ENCODE measurements around the gene ACSL3. TPM values are rescaled to one million over a fixed set of nuclear protein-coding genes. Genes with fewer than 3 reads are reported as not detected.
A peak's percentile ranks its signal among the peaks of the same experiment; 100 is the strongest.
"Not testable (repeated sequence)": the region's sequence is repeated elsewhere in the genome, so short reads cannot be mapped to it uniquely, and the experiment has no call there.

The ACSL3 gene
- total and polyA plus RNA-seq, 5 donors: 14.4 to 50.4 (median 36.2) TPM

DNA sequence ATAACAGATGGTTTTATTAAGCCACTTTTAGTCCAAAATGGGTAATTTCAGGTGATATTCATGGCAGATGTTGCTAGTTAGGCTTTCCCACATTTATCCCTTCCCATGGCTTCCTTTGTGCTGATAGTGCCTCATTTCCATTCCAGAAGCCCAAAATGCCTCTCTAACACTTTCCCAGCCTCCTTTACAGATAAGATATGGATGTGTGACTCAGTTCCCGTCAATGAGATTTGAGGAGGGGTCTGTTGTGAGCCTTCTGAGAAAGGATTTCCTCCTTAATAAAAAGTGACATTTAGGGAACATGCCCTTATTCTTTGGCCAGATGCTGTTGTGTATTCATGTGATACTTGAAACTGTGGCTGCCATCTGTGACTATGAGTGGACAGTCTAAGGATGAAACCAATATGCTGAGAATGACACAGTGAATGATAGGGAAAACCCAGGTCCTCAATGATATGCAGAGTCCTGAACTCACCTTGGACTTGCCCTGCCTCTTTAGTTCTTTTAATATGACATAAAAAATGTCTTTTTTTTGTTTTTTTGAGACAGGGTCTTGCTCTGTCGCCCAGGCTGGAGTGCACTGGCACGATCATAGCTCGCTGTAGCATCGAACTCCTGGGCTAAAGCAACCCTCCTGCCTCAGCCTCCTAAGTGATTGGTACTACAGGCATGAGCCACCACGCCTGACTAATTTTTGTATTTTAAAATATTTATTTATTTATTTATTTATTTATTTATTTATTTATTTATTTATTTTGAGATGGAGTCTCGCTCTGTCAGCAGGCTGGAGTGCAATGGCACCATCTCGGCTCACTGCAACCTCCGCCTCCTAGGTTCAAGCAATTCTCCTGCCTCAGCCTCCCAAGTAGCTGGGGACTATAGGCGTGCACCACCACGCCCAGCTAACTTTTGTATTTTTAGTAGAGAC, 5.8 kb upstream of the ACSL3 start:
- Histone ChIP-seq H3K4me3 (ENCODE audit: low read length) (no peak overlapping the region), H3K27me3 (ENCODE audit: control insufficient read depth, insufficient read depth) (no peaks in the 10 kb centered on the region), H3K4me1 (ENCODE audit: control insufficient read depth, insufficient read depth, low read length) (no peaks in the 10 kb centered on the region), H3K9me3 (ENCODE audit: control insufficient read depth, low read length) (no peaks in the 10 kb centered on the region), H3K27ac (ENCODE audit: low read length) (no peak overlapping the region)
- ATAC-seq (peak; percentile 24 to 88), DNase-seq (no peak)
- 90% methylated on average over 11 of the region's 11 CpGs for WGBS
- intact Hi-C loops (cut with DNase I): loop anchor here in 1 of 4 donors (5.0 kb wide), 1 partner anchor 43 kb away; no protein-coding TSS in a partner anchor

DNA sequence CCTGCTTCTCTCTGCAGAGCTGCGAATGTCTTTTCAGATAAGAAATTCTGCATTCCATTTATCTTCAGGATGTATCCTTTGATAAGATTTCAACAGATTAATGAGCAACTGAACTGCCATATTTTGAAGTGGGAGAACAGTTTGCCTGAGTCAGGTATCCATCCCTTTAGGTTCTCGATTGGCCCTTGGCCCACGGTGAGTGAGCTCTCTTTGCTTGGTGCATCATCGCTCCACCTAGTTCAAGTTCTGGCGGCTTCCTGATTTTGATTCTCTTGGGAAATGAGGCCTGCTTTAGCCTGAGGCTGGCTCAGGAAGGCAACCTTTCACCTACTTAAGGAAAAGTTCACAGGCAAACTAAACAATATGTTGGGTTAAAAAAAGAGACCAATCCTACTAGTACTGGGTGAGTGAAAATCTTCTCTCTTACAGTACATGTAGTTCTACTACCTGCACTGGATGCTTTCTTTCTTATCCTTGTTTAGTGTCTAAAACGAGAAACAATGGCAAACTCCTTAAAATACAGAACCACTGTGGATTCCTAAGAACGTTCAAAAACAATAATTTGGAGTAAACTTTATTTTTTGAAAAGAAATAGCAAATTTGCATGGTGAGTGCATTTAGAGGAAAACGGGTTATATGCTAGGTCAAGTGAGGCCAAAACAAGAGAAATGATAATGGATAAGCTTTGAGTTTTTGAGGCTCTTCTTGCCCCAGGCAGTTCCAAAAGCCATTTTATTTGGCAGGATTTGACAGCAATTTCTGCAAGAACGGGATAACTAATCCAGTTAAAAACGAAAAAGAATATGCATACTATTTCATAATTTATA, 837 bp upstream of the ACSL3 start:
- DNase-seq (peak; percentile 69), ATAC-seq (peak; percentile 40 to 70)
- peaks cover 8% of the 10 kb centered on the region for H3K4me1 ChIP-seq (ENCODE audit: control insufficient read depth, insufficient read depth, low read length)
- no peaks in the 10 kb centered on the region for H3K9me3 ChIP-seq (ENCODE audit: control insufficient read depth, low read length)
- intact Hi-C loops (cut with DNase I): loop anchor here in 2 of 4 donors (2.0 to 10.0 kb wide), 2 partner anchors 151 to 155 kb away; no protein-coding TSS in a partner anchor
- WGBS: 15% methylated on average over 10 of the region's 10 CpGs
- peak overlapping the region; percentile 87 for H3K4me3 ChIP-seq (ENCODE audit: low read length)
- H3K27ac ChIP-seq (ENCODE audit: low read length): peak overlapping the region; percentile 35
- H3K27me3 ChIP-seq (ENCODE audit: control insufficient read depth, insufficient read depth): no peaks in the 10 kb centered on the region

- peaks cover 8% of the 10 kb centered on the region for H3K4me1 ChIP-seq (ENCODE audit: control insufficient read depth, insufficient read depth, low read length)
- DNase-seq (peak; percentile 55 to 84 (median 82)), ATAC-seq (peak; percentile 53 to 62)
- no peaks in the 10 kb centered on the region for H3K9me3 ChIP-seq (ENCODE audit: control insufficient read depth, low read length)
- under 1% methylated on average over 42 of the region's 42 CpGs for WGBS
- intact Hi-C loops (cut with DNase I): loop anchor here in 2 of 4 donors (2.0 to 10.0 kb wide), 2 partner anchors 153 to 157 kb away; no protein-coding TSS in a partner anchor
- H3K27me3 ChIP-seq (ENCODE audit: control insufficient read depth, insufficient read depth): no peaks in the 10 kb centered on the region
- peak overlapping the region; percentile 87 for H3K4me3 ChIP-seq (ENCODE audit: low read length)
- H3K27ac ChIP-seq (ENCODE audit: low read length): peak overlapping the region; percentile 81
Measured at GRCh38 chr2:222861411-222862105, 722 bp downstream of the ACSL3 start.

- H3K27ac ChIP-seq (ENCODE audit: low read length): no peak overlapping the region
- DNase-seq (no peak), ATAC-seq (no peak)
- intact Hi-C loops (cut with DNase I): loop anchor here in 1 of 4 donors (10.0 kb wide), 1 partner anchor 158 kb away; no protein-coding TSS in a partner anchor
- peaks cover 8% of the 10 kb centered on the region for H3K4me1 ChIP-seq (ENCODE audit: control insufficient read depth, insufficient read depth, low read length)
- 15% methylated on average over 7 of the region's 7 CpGs for WGBS
- H3K4me3 ChIP-seq (ENCODE audit: low read length): peak overlapping the region; percentile 87
- H3K27me3 ChIP-seq (ENCODE audit: control insufficient read depth, insufficient read depth): no peaks in the 10 kb centered on the region
- H3K9me3 ChIP-seq (ENCODE audit: control insufficient read depth, low read length): no peaks in the 10 kb centered on the region
Measured at GRCh38 chr2:222862106-222862908, 1.5 kb downstream of the ACSL3 start.

- WGBS: 56% methylated on average over 6 of the region's 6 CpGs
- ATAC-seq (no peak), DNase-seq (no peak)
- intact Hi-C loops (cut with DNase I): loop anchor here in 1 of 4 donors (10.0 kb wide), 1 partner anchor 158 kb away; no protein-coding TSS in a partner anchor
- Histone ChIP-seq H3K4me3 (ENCODE audit: low read length) (no peak overlapping the region), H3K9me3 (ENCODE audit: control insufficient read depth, low read length) (no peaks in the 10 kb centered on the region), H3K27ac (ENCODE audit: low read length) (no peak overlapping the region), H3K27me3 (ENCODE audit: control insufficient read depth, insufficient read depth) (no peaks in the 10 kb centered on the region), H3K4me1 (ENCODE audit: control insufficient read depth, insufficient read depth, low read length) (peaks cover 8% of the 10 kb centered on the region)
Measured at GRCh38 chr2:222862909-222863544, 2.2 kb downstream of the ACSL3 start.

DNA sequence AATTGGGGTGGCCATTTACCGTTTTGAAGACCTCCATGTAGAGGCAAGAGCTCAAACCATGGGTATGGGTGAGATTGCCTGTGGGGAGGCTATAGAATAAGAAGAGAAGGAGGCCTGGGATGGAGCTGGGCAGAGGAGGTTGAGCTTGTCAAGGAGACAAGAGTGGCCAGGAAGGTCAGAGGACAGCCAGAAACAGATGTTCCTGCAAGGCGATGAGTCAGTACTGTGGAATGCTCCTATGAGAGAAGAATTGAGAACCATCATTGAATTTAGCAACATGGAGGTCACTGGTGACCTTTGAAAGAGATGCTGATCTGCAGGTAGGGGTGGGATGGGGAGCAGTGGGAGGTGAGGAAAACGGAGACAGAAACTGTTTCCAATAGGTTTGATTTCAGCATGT, 3.5 kb downstream of the ACSL3 start:
- Histone ChIP-seq H3K27me3 (ENCODE audit: control insufficient read depth, insufficient read depth) (no peaks in the 10 kb centered on the region), H3K9me3 (ENCODE audit: control insufficient read depth, low read length) (no peaks in the 10 kb centered on the region), H3K4me1 (ENCODE audit: control insufficient read depth, insufficient read depth, low read length) (peaks cover 8% of the 10 kb centered on the region), H3K4me3 (ENCODE audit: low read length) (no peak overlapping the region), H3K27ac (ENCODE audit: low read length) (no peak overlapping the region)
- no peak for ATAC-seq
- no peak for DNase-seq
- 63% methylated on average over 3 of the region's 3 CpGs for WGBS
- intact Hi-C loops (cut with DNase I): loop anchor here in 1 of 4 donors (10.0 kb wide), 1 partner anchor 159 kb away; no protein-coding TSS in a partner anchor

DNA sequence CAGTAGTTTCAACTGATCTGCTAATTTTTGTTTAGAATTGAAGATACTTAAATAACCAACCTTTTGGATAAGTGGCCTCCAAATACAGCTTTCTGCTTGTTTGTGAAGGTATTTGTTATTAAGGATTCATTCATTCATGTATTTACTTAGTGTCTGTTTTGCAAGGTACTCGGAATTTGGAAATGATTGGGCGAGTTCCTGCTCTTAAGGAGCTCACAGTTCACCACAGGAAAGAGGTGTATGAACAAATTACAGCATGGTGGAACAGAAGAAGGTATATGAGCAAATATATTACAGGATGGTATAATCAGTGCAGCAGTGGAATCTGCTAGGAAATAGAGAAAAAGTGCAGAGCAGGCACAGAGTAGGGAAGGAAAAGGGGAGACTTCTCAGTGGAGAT, 4.5 kb downstream of the ACSL3 start:
- WGBS: 72% methylated on average over 2 of the region's 2 CpGs
- Histone ChIP-seq H3K4me1 (ENCODE audit: control insufficient read depth, insufficient read depth, low read length) (peaks cover 10% of the 10 kb centered on the region), H3K27ac (ENCODE audit: low read length) (no peak overlapping the region), H3K27me3 (ENCODE audit: control insufficient read depth, insufficient read depth) (no peaks in the 10 kb centered on the region), H3K4me3 (ENCODE audit: low read length) (no peak overlapping the region), H3K9me3 (ENCODE audit: control insufficient read depth, low read length) (no peaks in the 10 kb centered on the region)
- ATAC-seq: no peak
- no peak for DNase-seq
- intact Hi-C loops (cut with DNase I): loop anchor here in 1 of 4 donors (10.0 kb wide), 1 partner anchor 160 kb away; no protein-coding TSS in a partner anchor

DNA sequence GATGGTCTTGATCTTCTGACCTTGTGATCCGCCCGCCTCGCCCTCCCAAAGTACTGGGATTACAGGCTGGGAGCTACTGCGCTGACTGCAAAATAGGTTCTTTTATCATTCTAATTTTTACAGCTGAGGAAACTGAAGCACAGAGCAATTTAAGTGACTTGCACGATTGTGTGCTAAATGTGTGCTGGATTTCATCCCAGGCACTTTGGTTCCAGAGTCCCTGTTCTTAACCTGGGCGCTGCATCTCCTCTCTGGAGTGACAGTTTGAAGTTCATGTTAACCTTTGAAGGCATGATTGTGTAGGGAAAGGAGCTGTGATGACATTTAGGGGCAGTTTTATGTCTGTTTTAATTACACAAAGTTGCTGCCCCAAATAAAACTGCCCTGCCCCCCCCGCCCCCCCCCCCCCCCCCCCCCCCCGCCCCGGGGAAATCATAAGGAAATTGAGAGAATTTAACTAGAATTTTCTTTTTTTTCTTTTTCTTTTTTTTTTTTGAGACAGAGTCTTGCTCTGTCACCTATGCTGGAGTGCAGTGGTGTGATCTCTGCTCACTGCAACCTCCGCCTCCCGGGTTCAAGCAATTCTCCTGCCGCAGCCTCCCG, 5.6 kb downstream of the ACSL3 start:
- Histone ChIP-seq H3K27me3 (ENCODE audit: control insufficient read depth, insufficient read depth) (no peaks in the 10 kb centered on the region), H3K4me3 (ENCODE audit: low read length) (no peak overlapping the region), H3K9me3 (ENCODE audit: control insufficient read depth, low read length) (no peaks in the 10 kb centered on the region), H3K4me1 (ENCODE audit: control insufficient read depth, insufficient read depth, low read length) (peaks cover 13% of the 10 kb centered on the region), H3K27ac (ENCODE audit: low read length) (no peak overlapping the region)
- DNase-seq: no peak
- intact Hi-C loops (cut with DNase I): loop anchor here in 1 of 4 donors (10.0 kb wide), 1 partner anchor 162 kb away; no protein-coding TSS in a partner anchor
- WGBS: 87% methylated on average over 13 of the region's 13 CpGs
- no peak for ATAC-seq

- peaks cover 15% of the 10 kb centered on the region for H3K4me1 ChIP-seq (ENCODE audit: control insufficient read depth, insufficient read depth, low read length)
- not testable (repeated sequence) for DNase-seq; H3K27ac ChIP-seq (ENCODE audit: low read length); ATAC-seq; H3K9me3 ChIP-seq (ENCODE audit: control insufficient read depth, low read length); H3K4me3 ChIP-seq (ENCODE audit: low read length); H3K27me3 ChIP-seq (ENCODE audit: control insufficient read depth, insufficient read depth)
- WGBS: 97% methylated on average over 8 of the region's 8 CpGs
- intact Hi-C loops (cut with DNase I): loop anchor here in 1 of 4 donors (10.0 kb wide), 1 partner anchor 164 kb away; no protein-coding TSS in a partner anchor
Measured at GRCh38 chr2:222868560-222869251, 7.9 kb downstream of the ACSL3 start.

All from right cardiac atrium (tissue), 5 donors.